ENCODE data around the gene PABPN1L.

The PABPN1L gene

GRCh38 chr16:88851616-88852015 is 14.8 kb downstream of the PABPN1L start:
- no peak for DNase-seq (ENCODE audit: low read depth)

GRCh38 chr16:88850531-88851199 is 15.8 kb downstream of the PABPN1L start:
- DNase-seq (ENCODE audit: low read depth): no peak

- no peak for DNase-seq (ENCODE audit: low read depth)
Measured at GRCh38 chr16:88848557-88848956, 17.9 kb downstream of the PABPN1L start.

GRCh38 chr16:88847654-88848053 is 18.8 kb downstream of the PABPN1L start:
- no peak for DNase-seq (ENCODE audit: low read depth)

GRCh38 chr16:88846088-88846487 is 20.4 kb downstream of the PABPN1L start:
- DNase-seq (ENCODE audit: low read depth): no peak

GRCh38 chr16:88844419-88845036 is 21.9 kb downstream of the PABPN1L start:
- no peak for DNase-seq (ENCODE audit: low read depth)

- no peak for DNase-seq (ENCODE audit: low read depth)
Measured at GRCh38 chr16:88843256-88843655, 23.2 kb downstream of the PABPN1L start.

GRCh38 chr16:88842806-88843205 is 23.7 kb downstream of the PABPN1L start:
- DNase-seq (ENCODE audit: low read depth): no peak

- DNase-seq (ENCODE audit: low read depth): no peak
Measured at GRCh38 chr16:88842308-88842756, 24.1 kb downstream of the PABPN1L start.

GRCh38 chr16:88841521-88842307 is 24.7 kb downstream of the PABPN1L start:
- DNase-seq (ENCODE audit: low read depth): no peak

- DNase-seq (ENCODE audit: low read depth): no peak
Measured at GRCh38 chr16:88840600-88841215, 25.8 kb downstream of the PABPN1L start.

- DNase-seq (ENCODE audit: low read depth): no peak
Measured at GRCh38 chr16:88839745-88840599, 26.5 kb downstream of the PABPN1L start.

- DNase-seq (ENCODE audit: low read depth): no peak
Measured at GRCh38 chr16:88839026-88839529, 27.4 kb downstream of the PABPN1L start.

- no peak for DNase-seq (ENCODE audit: low read depth)
Measured at GRCh38 chr16:88838566-88838965, 27.9 kb downstream of the PABPN1L start.

GRCh38 chr16:88837806-88838205 is 28.7 kb downstream of the PABPN1L start:
- no peak for DNase-seq (ENCODE audit: low read depth)

GRCh38 chr16:88836791-88837190 is 29.7 kb downstream of the PABPN1L start:
- DNase-seq (ENCODE audit: low read depth): no peak

- no peak for DNase-seq (ENCODE audit: low read depth)
Measured at GRCh38 chr16:88835818-88836217, 30.6 kb downstream of the PABPN1L start.

- no peak for DNase-seq (ENCODE audit: low read depth)
Measured at GRCh38 chr16:88835383-88835782, 31.1 kb downstream of the PABPN1L start.

- DNase-seq (ENCODE audit: low read depth): no peak
Measured at GRCh38 chr16:88834670-88835069, 31.8 kb downstream of the PABPN1L start.

GRCh38 chr16:88833086-88833485 is 33.4 kb downstream of the PABPN1L start:
- DNase-seq (ENCODE audit: low read depth): no peak

- no peak for DNase-seq (ENCODE audit: low read depth)
Measured at GRCh38 chr16:88831838-88832237, 34.6 kb downstream of the PABPN1L start.
